Endodermal cell (in vitro differentiated cells): ENCODE measurements around the gene C19orf12. TPM values are rescaled to one million over a fixed set of nuclear protein-coding genes. Genes with fewer than 3 reads are reported as not detected.

Source experiments
- DNase-seq: peaks from one replicate; pipeline ENCODE4 v3.0.0-alpha.2; 2017
- H3K27ac ChIP-seq: 2 replicates; pipeline ENCODE4 v1.5.1; 2013; ENCODE audit warnings: mild to moderate bottlenecking, low read depth, low read length, moderate library complexity
- H3K27me3 ChIP-seq: 2 replicates; pipeline ENCODE4 v1.6.1; 2013; ENCODE audit warnings: mild to moderate bottlenecking, low read length, moderate library complexity; ENCODE audit not compliant: insufficient read depth, control insufficient read depth, poor library complexity, severe bottlenecking
- H3K36me3 ChIP-seq: 2 replicates; pipeline ENCODE4 v1.7.0; 2013; ENCODE audit warnings: mild to moderate bottlenecking, low read length, moderate library complexity; ENCODE audit not compliant: control insufficient read depth, insufficient read depth
- H3K4me1 ChIP-seq: one replicate; pipeline ENCODE4 v1.7.0; 2013; ENCODE audit warnings: low read length; ENCODE audit not compliant: control insufficient read depth, insufficient read depth
- H3K4me3 ChIP-seq: 2 replicates; pipeline ENCODE4 v1.5.1; 2013; ENCODE audit warnings: mild to moderate bottlenecking, low read length, moderate library complexity
- H3K9ac ChIP-seq: 2 replicates; pipeline ENCODE4 v1.6.1; 2013; ENCODE audit warnings: mild to moderate bottlenecking, low read length, moderate library complexity; ENCODE audit not compliant: poor library complexity, severe bottlenecking; ENCODE audit errors: extremely low read depth
- H3K9me3 ChIP-seq: 2 replicates; pipeline ENCODE4 v1.6.1; 2013; ENCODE audit warnings: mild to moderate bottlenecking, low read length, moderate library complexity; ENCODE audit not compliant: control insufficient read depth
- H3K27ac Mint-ChIP-seq: 2 replicates; pipeline ENCODE4 v1.8.0; 2020; ENCODE audit warnings: mixed read lengths
- H3K27me3 Mint-ChIP-seq: 2 replicates; pipeline ENCODE4 v1.8.0; 2021; ENCODE audit warnings: mild to moderate bottlenecking, mixed read lengths; ENCODE audit not compliant: insufficient read depth
- H3K36me3 Mint-ChIP-seq: 2 replicates; pipeline ENCODE4 v1.8.0; 2020; ENCODE audit warnings: low read depth, mixed read lengths
- H3K4me1 Mint-ChIP-seq: 2 replicates; pipeline ENCODE4 v1.8.0; 2020; ENCODE audit warnings: mixed read lengths
- H3K4me3 Mint-ChIP-seq: 2 replicates; pipeline ENCODE4 v1.8.0; 2020; ENCODE audit warnings: mild to moderate bottlenecking, moderate library complexity, mixed read lengths
- H3K9me3 Mint-ChIP-seq: 2 replicates; pipeline ENCODE4 v1.8.0; 2020; ENCODE audit warnings: mild to moderate bottlenecking, mixed read lengths
- CTCF ChIP-seq: fragments of 200-600 bp; sonication (generic); conservative IDR thresholded peaks from 2 replicates; pipeline ENCODE4 v1.5.0; 2021; ENCODE audit warnings: antibody characterized with exemption, mild to moderate bottlenecking
- WGBS, 2 experiments: methylation state at CpG; one replicate each; pipeline versions ENCODE4 v1.1.5 to v1.1.7; 2013; ENCODE audit warnings: missing lambda C conversion rate in 2 of 2, mixed read lengths in 1 of 2; ENCODE audit not compliant: insufficient coverage in 1 of 2, insufficient read length in 1 of 2; 5-methylcytosine and 5-hydroxymethylcytosine counted together
- total RNA-seq, 2 donors: library from RNA; stranded (reverse); fragmentation: NEBNext Ultra II Directional in 1 of 2; extraction: Animal tissue kit (Norgen Biotek cat#: 25700) in 1 of 2; gene quantifications; 2 replicates in 1 of 2; 3 replicates in 1 of 2; pipeline ENCODE4 v1.2.1, GENCODE V29; 2021

The C19orf12 gene
- total RNA-seq, 2 donors from 2014 or later, result 18.9 to 22.9 TPM

GRCh38 chr19:29758863-29759262 lies 43.8 kb upstream of the C19orf12 start:
- 88 to 93% methylated on average over 4 to 7 of the region's 7 CpGs for WGBS, 2 experiments
- H3K4me1 Mint-ChIP-seq, result no peaks in the 10 kb centered on the region

DNA sequence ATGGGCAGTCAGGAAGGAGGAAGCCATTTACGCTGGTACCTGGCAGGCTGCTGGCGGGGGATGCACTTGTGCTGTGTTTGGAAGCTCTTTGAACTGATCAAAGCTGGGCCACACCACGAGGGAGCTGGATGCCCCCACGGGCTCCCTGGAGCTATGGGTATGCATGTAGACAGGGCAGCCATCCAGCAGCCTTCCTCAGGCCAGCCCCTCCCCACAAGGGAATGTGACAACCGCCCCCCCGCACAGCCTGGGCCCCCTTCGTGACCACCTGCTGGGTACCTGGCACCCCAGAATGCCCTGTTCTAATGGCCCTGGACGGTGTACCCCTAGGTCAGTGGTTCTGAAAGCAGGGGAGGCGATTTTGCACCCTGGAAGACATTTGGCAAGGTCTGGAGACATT lies 42.5 kb upstream of the C19orf12 start:
- no peaks in the 10 kb centered on the region for H3K4me1 Mint-ChIP-seq
- H3K36me3 ChIP-seq, result no peaks in the 10 kb centered on the region
- H3K9ac ChIP-seq, result no peak overlapping the region
- H3K4me3 ChIP-seq, result no peak overlapping the region
- TF ChIP-seq CTCF, result no peak
- no peak overlapping the region for H3K27ac ChIP-seq
- DNase-seq, result no peak
- no peaks in the 10 kb centered on the region for H3K9me3 Mint-ChIP-seq
- H3K9me3 ChIP-seq, result no peaks in the 10 kb centered on the region
- no peaks in the 10 kb centered on the region for H3K27me3 Mint-ChIP-seq
- H3K4me3 Mint-ChIP-seq, result no peak overlapping the region
- no peaks in the 10 kb centered on the region for H3K36me3 Mint-ChIP-seq
- WGBS, 2 experiments, result 76 to 83% methylated on average over 6 to 9 of the region's 9 CpGs
- no peaks in the 10 kb centered on the region for H3K4me1 ChIP-seq
- no peak overlapping the region for H3K27ac Mint-ChIP-seq
- no peaks in the 10 kb centered on the region for H3K27me3 ChIP-seq

More at GRCh38 chr19:29758863-29759262, 43.8 kb upstream of the C19orf12 start:
- no peak overlapping the region for H3K27ac ChIP-seq
- H3K4me1 ChIP-seq, result no peaks in the 10 kb centered on the region
- DNase-seq, result no peak
- H3K9ac ChIP-seq, result no peak overlapping the region
- H3K27me3 ChIP-seq, result no peaks in the 10 kb centered on the region
- no peaks in the 10 kb centered on the region for H3K27me3 Mint-ChIP-seq
- TF ChIP-seq CTCF, result no peak
- H3K36me3 Mint-ChIP-seq, result no peaks in the 10 kb centered on the region
- H3K9me3 ChIP-seq, result no peaks in the 10 kb centered on the region
- H3K9me3 Mint-ChIP-seq, result no peaks in the 10 kb centered on the region
- no peak overlapping the region for H3K27ac Mint-ChIP-seq
- no peak overlapping the region for H3K4me3 ChIP-seq
- H3K36me3 ChIP-seq, result no peaks in the 10 kb centered on the region
- H3K4me3 Mint-ChIP-seq, result no peak overlapping the region

- no peaks in the 10 kb centered on the region for H3K4me1 ChIP-seq
- H3K9me3 Mint-ChIP-seq, result no peaks in the 10 kb centered on the region
- TF ChIP-seq CTCF, result no peak
Measured at GRCh38 chr19:29753934-29754305, 38.9 kb upstream of the C19orf12 start.

More at GRCh38 chr19:29753934-29754305, 38.9 kb upstream of the C19orf12 start:
- no peaks in the 10 kb centered on the region for H3K27me3 Mint-ChIP-seq
- no peak overlapping the region for H3K4me3 Mint-ChIP-seq
- no peak for DNase-seq
- H3K27ac ChIP-seq, result no peak overlapping the region
- H3K4me1 Mint-ChIP-seq, result no peaks in the 10 kb centered on the region
- H3K9me3 ChIP-seq, result no peaks in the 10 kb centered on the region
- no peaks in the 10 kb centered on the region for H3K36me3 ChIP-seq
- H3K27ac Mint-ChIP-seq, result no peak overlapping the region
- no peak overlapping the region for H3K4me3 ChIP-seq
- no peaks in the 10 kb centered on the region for H3K27me3 ChIP-seq
- WGBS, 2 experiments, result 90 to 100% methylated on average over 3 to 7 of the region's 7 CpGs
- H3K9ac ChIP-seq, result no peak overlapping the region
- no peaks in the 10 kb centered on the region for H3K36me3 Mint-ChIP-seq
